MM.1S (cell line): Measurements from ENCODE around the gene UTF1.

Experiments used
- DNase-seq: peaks from one replicate; pipeline ENCODE4 v3.0.0-alpha.2; 2015
- H2AFZ ChIP-seq: fragments of 300-600 bp; sonication (generic); 2 replicates; pipeline ENCODE4 v1.6.0; 2016; ENCODE audit warnings: antibody characterized with exemption, low read length
- H3F3A ChIP-seq: fragments of 300-600 bp; sonication (generic); 2 replicates; pipeline ENCODE4 v1.6.1; 2016; ENCODE audit warnings: mild to moderate bottlenecking, antibody characterized with exemption, low read length, moderate library complexity, mixed read lengths; ENCODE audit not compliant: insufficient read depth
- H3K27ac ChIP-seq: fragments of 300-600 bp; sonication (generic); 2 replicates; pipeline ENCODE4 v1.5.1; 2016; ENCODE audit warnings: mild to moderate bottlenecking, low read length
- H3K27me3 ChIP-seq: fragments of 300-600 bp; sonication (generic); replicated peaks from 2 replicates; pipeline ENCODE4 v1.6.0; 2016; ENCODE audit warnings: low read length; ENCODE audit not compliant: insufficient read depth
- H3K36me3 ChIP-seq: fragments of 300-600 bp; sonication (generic); replicated peaks from 2 replicates; pipeline ENCODE4 v1.6.1; 2016; ENCODE audit warnings: mild to moderate bottlenecking, low read length, mixed read lengths; ENCODE audit not compliant: insufficient read depth
- H3K4me1 ChIP-seq: fragments of 300-600 bp; sonication (generic); 2 replicates; pipeline ENCODE4 v1.6.1; 2016; ENCODE audit warnings: low read length, mixed read lengths
- H3K4me2 ChIP-seq: fragments of 300-600 bp; sonication (generic); 2 replicates; pipeline ENCODE4 v1.6.0; 2016; ENCODE audit warnings: low read depth, low read length
- H3K4me3 ChIP-seq: fragments of 300-600 bp; sonication (generic); 2 replicates; pipeline ENCODE4 v1.5.1; 2016; ENCODE audit warnings: low read length, mixed read lengths
- H3K79me2 ChIP-seq: fragments of 300-600 bp; sonication (generic); 2 replicates; pipeline ENCODE4 v1.6.1; 2016; ENCODE audit warnings: mixed run types, low read length, mixed read lengths
- H3K9ac ChIP-seq: fragments of 300-600 bp; sonication (generic); 2 replicates; pipeline ENCODE4 v1.6.1; 2016; ENCODE audit warnings: low read length, mixed read lengths
- H3K9me2 ChIP-seq: fragments of 300-600 bp; sonication (generic); replicated peaks from 2 replicates; pipeline ENCODE4 v1.6.1; 2016; ENCODE audit warnings: mild to moderate bottlenecking, low read length, mixed read lengths; ENCODE audit not compliant: insufficient read depth
- H3K9me3 ChIP-seq: fragments of 300-600 bp; sonication (generic); replicated peaks from 2 replicates; pipeline ENCODE4 v1.6.1; 2016; ENCODE audit warnings: mild to moderate bottlenecking, low read length, mixed read lengths; ENCODE audit not compliant: insufficient read depth
- H4K20me1 ChIP-seq: fragments of 300-600 bp; sonication (generic); 2 replicates; pipeline ENCODE4 v1.6.1; 2016; ENCODE audit warnings: mild to moderate bottlenecking, low read length, moderate library complexity, mixed read lengths; ENCODE audit not compliant: insufficient read depth
- EZH2 ChIP-seq: fragments of 300-600 bp; sonication (generic); optimal IDR thresholded peaks from 2 replicates; pipeline ENCODE3; 2017; ENCODE audit warnings: low read depth, mild to moderate bottlenecking, antibody characterized with exemption, low read length, mixed read lengths
- EZH2phosphoT487 ChIP-seq: fragments of 300-600 bp; sonication (generic); IDR thresholded peaks from 2 replicates; pipeline ENCODE4 v1.6.1; 2018; ENCODE audit warnings: antibody characterized with exemption, low read length
- TF ChIP-seq, protein P1 (sequence below): fragments of 300-600 bp; sonication (generic); IDR thresholded peaks from 2 replicates; pipeline ENCODE4 v1.5.1; 2016; ENCODE audit warnings: antibody characterized with exemption, low read length, mixed read lengths

UTF1 gene

DNA sequence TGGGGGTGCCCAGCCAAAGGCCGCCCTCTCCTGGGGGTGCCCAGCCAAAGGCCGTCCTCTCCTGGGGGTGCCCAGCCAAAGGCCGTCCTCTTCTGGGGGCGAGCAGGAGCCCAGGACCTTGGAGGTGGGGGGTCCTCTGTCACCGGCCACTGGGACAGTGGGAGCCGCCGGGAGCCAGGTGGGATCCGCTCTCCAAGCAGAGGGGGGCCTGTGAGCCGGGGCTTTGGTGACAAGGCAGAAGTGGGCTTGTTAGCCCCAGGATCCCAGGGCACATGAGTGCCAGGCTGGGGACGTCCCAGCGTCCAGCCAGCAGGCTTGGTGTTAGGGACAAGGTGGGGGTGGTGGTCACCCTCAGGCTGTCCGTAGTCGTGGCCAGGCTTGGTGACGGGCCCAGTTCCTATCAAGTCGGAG is 29.4 kb upstream of the UTF1 start:
- Histone ChIP-seq H3K27ac (no peak overlapping the region), H3K36me3 (no peaks in the 10 kb centered on the region), H3K9me2 (no peaks in the 10 kb centered on the region), H3K4me2 (no peak overlapping the region), H3K9me3 (no peaks in the 10 kb centered on the region), H3K4me1 (no peaks in the 10 kb centered on the region), H3F3A (no peaks in the 10 kb centered on the region), H3K9ac (no peak overlapping the region), H3K4me3 (no peak overlapping the region), H4K20me1 (no peaks in the 10 kb centered on the region), H2AFZ (no peak overlapping the region), H3K79me2 (no peaks in the 10 kb centered on the region), H3K27me3 (peaks cover 70% of the 10 kb centered on the region)
- TF ChIP-seq, protein P1, sequence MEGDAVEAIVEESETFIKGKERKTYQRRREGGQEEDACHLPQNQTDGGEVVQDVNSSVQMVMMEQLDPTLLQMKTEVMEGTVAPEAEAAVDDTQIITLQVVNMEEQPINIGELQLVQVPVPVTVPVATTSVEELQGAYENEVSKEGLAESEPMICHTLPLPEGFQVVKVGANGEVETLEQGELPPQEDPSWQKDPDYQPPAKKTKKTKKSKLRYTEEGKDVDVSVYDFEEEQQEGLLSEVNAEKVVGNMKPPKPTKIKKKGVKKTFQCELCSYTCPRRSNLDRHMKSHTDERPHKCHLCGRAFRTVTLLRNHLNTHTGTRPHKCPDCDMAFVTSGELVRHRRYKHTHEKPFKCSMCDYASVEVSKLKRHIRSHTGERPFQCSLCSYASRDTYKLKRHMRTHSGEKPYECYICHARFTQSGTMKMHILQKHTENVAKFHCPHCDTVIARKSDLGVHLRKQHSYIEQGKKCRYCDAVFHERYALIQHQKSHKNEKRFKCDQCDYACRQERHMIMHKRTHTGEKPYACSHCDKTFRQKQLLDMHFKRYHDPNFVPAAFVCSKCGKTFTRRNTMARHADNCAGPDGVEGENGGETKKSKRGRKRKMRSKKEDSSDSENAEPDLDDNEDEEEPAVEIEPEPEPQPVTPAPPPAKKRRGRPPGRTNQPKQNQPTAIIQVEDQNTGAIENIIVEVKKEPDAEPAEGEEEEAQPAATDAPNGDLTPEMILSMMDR = no peak
- no peak for TF ChIP-seq EZH2phosphoT487
- TF ChIP-seq EZH2 = no peak
- DNase-seq = no peak

DNA sequence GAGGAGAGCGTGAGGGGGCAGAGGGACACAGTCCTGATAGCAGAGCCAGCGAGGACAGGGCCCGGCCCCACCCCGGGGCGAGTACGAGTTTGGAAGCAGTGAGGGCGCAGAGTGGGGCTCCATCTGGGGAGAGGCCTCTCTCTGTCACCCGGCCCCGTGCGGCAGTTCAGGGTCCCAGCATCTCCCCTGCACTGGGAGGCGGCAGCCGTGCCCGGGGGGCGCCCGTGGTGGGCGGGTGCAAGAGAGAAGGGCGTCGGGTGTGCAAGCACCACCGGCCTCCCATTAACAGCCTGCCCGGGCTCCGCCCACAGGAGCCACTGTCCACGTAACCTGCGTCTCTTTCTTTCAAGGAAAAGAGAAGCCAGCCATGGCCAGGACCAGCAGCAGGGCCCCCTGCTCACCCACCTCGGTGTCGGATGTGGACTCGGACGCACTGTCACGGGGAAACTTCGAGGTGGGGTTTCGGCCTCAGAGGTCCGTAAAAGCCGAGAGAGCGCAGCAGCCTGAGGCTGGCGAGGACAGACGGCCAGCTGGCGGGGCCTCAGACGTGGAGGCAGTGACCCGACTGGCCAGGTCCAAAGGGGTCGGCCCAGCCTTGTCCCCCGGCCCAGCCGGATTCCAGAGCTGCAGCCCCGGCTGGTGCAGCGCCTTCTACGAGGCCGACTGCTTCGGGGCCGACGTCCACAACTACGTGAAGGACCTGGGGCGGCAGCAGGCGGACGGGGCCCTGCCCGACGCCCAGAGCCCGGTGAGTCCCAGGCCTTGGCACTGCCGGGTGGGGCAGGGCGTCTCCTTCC is 28.7 kb upstream of the UTF1 start:
- no peaks in the 10 kb centered on the region for H4K20me1 ChIP-seq
- TF ChIP-seq, protein P1 = no peak
- no peak for TF ChIP-seq EZH2
- no peak for TF ChIP-seq EZH2phosphoT487
- no peak overlapping the region for H3K27ac ChIP-seq
- H3K79me2 ChIP-seq = no peaks in the 10 kb centered on the region
- DNase-seq = no peak
- no peaks in the 10 kb centered on the region for H3K9me3 ChIP-seq
- H3F3A ChIP-seq = no peaks in the 10 kb centered on the region
- H3K4me2 ChIP-seq = no peak overlapping the region
- no peak overlapping the region for H3K9ac ChIP-seq
- no peak overlapping the region for H2AFZ ChIP-seq
- no peaks in the 10 kb centered on the region for H3K9me2 ChIP-seq
- no peak overlapping the region for H3K4me3 ChIP-seq
- no peaks in the 10 kb centered on the region for H3K4me1 ChIP-seq
- H3K27me3 ChIP-seq = peaks cover 68% of the 10 kb centered on the region
- no peaks in the 10 kb centered on the region for H3K36me3 ChIP-seq

DNA sequence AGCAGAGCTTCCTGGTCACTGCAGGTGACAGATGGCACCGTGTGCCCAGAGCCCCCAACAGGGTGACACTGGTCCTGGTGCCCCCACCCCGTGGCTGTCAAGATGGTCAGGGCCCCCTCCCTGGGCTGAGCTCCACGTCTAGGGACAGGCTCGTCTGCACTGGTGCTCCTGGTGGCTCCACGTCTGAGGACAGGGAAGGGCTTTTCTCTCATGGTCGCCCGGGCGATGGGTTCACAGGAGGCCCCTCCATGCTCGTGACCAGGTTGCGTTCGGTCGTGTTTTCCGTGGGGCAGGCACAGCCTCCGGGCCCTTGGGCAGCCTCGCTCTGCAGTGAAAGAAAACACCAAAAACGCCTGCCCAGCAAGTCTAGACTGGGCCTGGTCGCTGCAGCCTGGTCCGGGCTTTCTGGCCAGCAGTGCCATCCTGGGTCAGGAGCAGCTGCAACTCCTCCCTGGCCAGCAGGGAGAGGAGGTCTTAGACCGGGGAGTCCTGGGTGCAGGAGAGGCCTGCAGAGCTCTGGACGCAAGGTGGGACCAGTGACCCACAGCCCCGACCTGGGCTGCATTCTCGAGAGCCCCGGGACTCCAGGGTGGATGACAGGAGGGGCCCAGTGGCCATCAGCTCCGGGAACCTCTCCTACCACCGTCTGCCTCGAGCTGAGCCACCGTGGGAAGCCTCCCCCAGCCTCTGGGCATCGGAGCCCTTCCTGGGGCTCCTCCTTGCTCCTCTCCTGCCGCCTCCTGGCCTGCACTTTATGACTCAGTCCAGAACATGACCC is 27.9 kb upstream of the UTF1 start:
- H3K4me3 ChIP-seq = no peak overlapping the region
- peaks cover 68% of the 10 kb centered on the region for H3K27me3 ChIP-seq
- no peak overlapping the region for H3K9ac ChIP-seq
- H3K27ac ChIP-seq = no peak overlapping the region
- DNase-seq = no peak
- no peaks in the 10 kb centered on the region for H3K9me3 ChIP-seq
- H3K4me2 ChIP-seq = no peak overlapping the region
- H3F3A ChIP-seq = no peaks in the 10 kb centered on the region
- H2AFZ ChIP-seq = no peak overlapping the region
- TF ChIP-seq EZH2 (no peak), EZH2phosphoT487 (no peak)
- TF ChIP-seq, protein P1 = no peak
- no peaks in the 10 kb centered on the region for H3K4me1 ChIP-seq
- H3K9me2 ChIP-seq = no peaks in the 10 kb centered on the region
- no peaks in the 10 kb centered on the region for H4K20me1 ChIP-seq
- H3K36me3 ChIP-seq = no peaks in the 10 kb centered on the region
- no peaks in the 10 kb centered on the region for H3K79me2 ChIP-seq
